Osteoblast (primary cell): ENCODE results near the gene CDHR3. TPM values are rescaled to one million over a fixed set of nuclear protein-coding genes. Genes with fewer than 3 reads are reported as not detected.

ENCODE experiments used
- DNase-seq: peaks from one replicate; pipeline ENCODE4 v3.0.0; 2011; ENCODE audit warnings: low spot score, mixed read lengths; ENCODE audit not compliant: insufficient read length; ENCODE audit errors: missing footprints
- H2AFZ ChIP-seq: 2 replicates; pipeline ENCODE4 v1.6.0; 2011; ENCODE audit warnings: mild to moderate bottlenecking, low read length
- H3K27ac ChIP-seq: 2 replicates; pipeline ENCODE4 v1.5.1; 2011; ENCODE audit warnings: mild to moderate bottlenecking, low read depth, low read length, moderate library complexity
- H3K27me3 ChIP-seq: 2 replicates; pipeline ENCODE4 v1.6.0; 2012; ENCODE audit warnings: mild to moderate bottlenecking, control low read depth, inconsistent platforms, low read length, moderate library complexity; ENCODE audit not compliant: insufficient read depth
- H3K36me3 ChIP-seq: 2 replicates; pipeline ENCODE4 v1.5.1; 2011; ENCODE audit warnings: mild to moderate bottlenecking, low read length, control low read depth, moderate library complexity; ENCODE audit not compliant: insufficient read depth
- H3K4me1 ChIP-seq: 2 replicates; pipeline ENCODE4 v1.5.1; 2011; ENCODE audit warnings: mild to moderate bottlenecking, low read length, control low read depth, moderate library complexity; ENCODE audit not compliant: insufficient read depth
- H3K4me2 ChIP-seq: 2 replicates; pipeline ENCODE4 v1.6.0; 2011; ENCODE audit warnings: mild to moderate bottlenecking, low read length; ENCODE audit not compliant: insufficient read depth
- H3K4me3 ChIP-seq: fragments of 200-600 bp; sonication (generic); 3 replicates; pipeline ENCODE4 v1.5.1; 2012; ENCODE audit warnings: mild to moderate bottlenecking, low read length, inconsistent platforms; ENCODE audit not compliant: insufficient read depth
- H3K79me2 ChIP-seq: 2 replicates; pipeline ENCODE4 v1.6.0; 2012; ENCODE audit warnings: mild to moderate bottlenecking, low read length, control low read depth, inconsistent platforms; ENCODE audit not compliant: insufficient read depth
- H3K9me3 ChIP-seq: 2 replicates; pipeline ENCODE4 v1.5.1; 2011; ENCODE audit warnings: low read depth, low read length, control low read depth
- H4K20me1 ChIP-seq: 2 replicates; pipeline ENCODE4 v1.6.0; 2012; ENCODE audit warnings: mild to moderate bottlenecking, low read length, control low read depth; ENCODE audit not compliant: insufficient read depth
- total RNA-seq: library from RNA; depleted of rRNA; stranded (reverse); fragments of >200 nt; gene quantifications from 2 replicates; pipeline ENCODE4 v1.2.3, GENCODE V29; 2012
- TF ChIP-seq, protein P1 (sequence below): IDR thresholded peaks from 2 replicates; pipeline ENCODE4 v1.5.1; 2011; ENCODE audit warnings: mild to moderate bottlenecking, low read depth, low read length, moderate library complexity; ENCODE audit errors: extremely low read depth

CDHR3 gene
- total RNA-seq, 1 donor, result 8.3 TPM

- Histone ChIP-seq H3K9me3 (no peaks in the 10 kb centered on the region), H3K4me2 (peak overlapping the region; percentile 47), H4K20me1 (no peaks in the 10 kb centered on the region), H3K27me3 (peaks cover 27% of the 10 kb centered on the region), H3K4me1 (peaks cover 35% of the 10 kb centered on the region), H3K79me2 (no peaks in the 10 kb centered on the region), H2AFZ (no peak overlapping the region), H3K36me3 (no peaks in the 10 kb centered on the region), H3K27ac (no peak overlapping the region), H3K4me3 (no peak overlapping the region)
- no peak for DNase-seq
- TF ChIP-seq, protein P1, sequence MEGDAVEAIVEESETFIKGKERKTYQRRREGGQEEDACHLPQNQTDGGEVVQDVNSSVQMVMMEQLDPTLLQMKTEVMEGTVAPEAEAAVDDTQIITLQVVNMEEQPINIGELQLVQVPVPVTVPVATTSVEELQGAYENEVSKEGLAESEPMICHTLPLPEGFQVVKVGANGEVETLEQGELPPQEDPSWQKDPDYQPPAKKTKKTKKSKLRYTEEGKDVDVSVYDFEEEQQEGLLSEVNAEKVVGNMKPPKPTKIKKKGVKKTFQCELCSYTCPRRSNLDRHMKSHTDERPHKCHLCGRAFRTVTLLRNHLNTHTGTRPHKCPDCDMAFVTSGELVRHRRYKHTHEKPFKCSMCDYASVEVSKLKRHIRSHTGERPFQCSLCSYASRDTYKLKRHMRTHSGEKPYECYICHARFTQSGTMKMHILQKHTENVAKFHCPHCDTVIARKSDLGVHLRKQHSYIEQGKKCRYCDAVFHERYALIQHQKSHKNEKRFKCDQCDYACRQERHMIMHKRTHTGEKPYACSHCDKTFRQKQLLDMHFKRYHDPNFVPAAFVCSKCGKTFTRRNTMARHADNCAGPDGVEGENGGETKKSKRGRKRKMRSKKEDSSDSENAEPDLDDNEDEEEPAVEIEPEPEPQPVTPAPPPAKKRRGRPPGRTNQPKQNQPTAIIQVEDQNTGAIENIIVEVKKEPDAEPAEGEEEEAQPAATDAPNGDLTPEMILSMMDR, result no peak
Measured at GRCh38 chr7:106042196-106042611, 79.1 kb downstream of the CDHR3 start.

GRCh38 chr7:106045139-106045538 lies 82.1 kb downstream of the CDHR3 start:
- peaks cover 24% of the 10 kb centered on the region for H3K4me1 ChIP-seq
- H3K27me3 ChIP-seq, result peaks cover 39% of the 10 kb centered on the region
- no peaks in the 10 kb centered on the region for H3K79me2 ChIP-seq
- no peaks in the 10 kb centered on the region for H4K20me1 ChIP-seq
- no peak overlapping the region for H3K4me3 ChIP-seq
- no peaks in the 10 kb centered on the region for H3K9me3 ChIP-seq
- DNase-seq, result no peak
- TF ChIP-seq, protein P1, result no peak
- peak overlapping the region; percentile 8 for H3K4me2 ChIP-seq
- no peak overlapping the region for H2AFZ ChIP-seq
- no peak overlapping the region for H3K27ac ChIP-seq
- H3K36me3 ChIP-seq, result no peaks in the 10 kb centered on the region

DNA sequence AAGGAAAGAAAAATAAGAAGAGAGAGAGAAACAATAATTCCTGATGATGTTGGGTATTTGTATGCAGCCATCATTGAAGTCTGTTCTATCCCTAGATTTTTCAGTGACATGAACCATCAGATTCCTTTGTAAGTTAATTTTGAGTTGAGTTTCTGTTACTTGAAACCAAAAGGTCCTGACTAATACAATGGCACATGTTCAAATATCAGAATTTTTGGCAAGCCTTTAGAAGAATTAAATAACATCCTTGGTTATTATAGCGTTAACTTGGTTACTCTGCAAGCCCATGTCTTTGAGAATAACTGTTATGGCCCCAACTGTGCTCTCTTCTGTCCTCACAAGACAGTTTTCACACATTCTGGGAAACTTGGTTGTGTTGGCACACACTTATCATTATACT lies 82.5 kb downstream of the CDHR3 start:
- no peaks in the 10 kb centered on the region for H3K9me3 ChIP-seq
- no peak overlapping the region for H3K27ac ChIP-seq
- no peaks in the 10 kb centered on the region for H4K20me1 ChIP-seq
- no peak overlapping the region for H2AFZ ChIP-seq
- peaks cover 24% of the 10 kb centered on the region for H3K4me1 ChIP-seq
- peak; percentile 85 for DNase-seq
- H3K79me2 ChIP-seq, result no peaks in the 10 kb centered on the region
- H3K4me2 ChIP-seq, result peak overlapping the region; percentile 8
- TF ChIP-seq, protein P1, result no peak
- no peaks in the 10 kb centered on the region for H3K36me3 ChIP-seq
- no peak overlapping the region for H3K4me3 ChIP-seq
- H3K27me3 ChIP-seq, result peaks cover 39% of the 10 kb centered on the region

- no peak overlapping the region for H2AFZ ChIP-seq
- H3K4me3 ChIP-seq, result no peak overlapping the region
- H3K36me3 ChIP-seq, result no peaks in the 10 kb centered on the region
- no peaks in the 10 kb centered on the region for H4K20me1 ChIP-seq
- no peak overlapping the region for H3K4me2 ChIP-seq
- TF ChIP-seq, protein P1, result no peak
- peaks cover 20% of the 10 kb centered on the region for H3K4me1 ChIP-seq
- H3K79me2 ChIP-seq, result no peaks in the 10 kb centered on the region
- no peak for DNase-seq
- peaks cover 39% of the 10 kb centered on the region for H3K27me3 ChIP-seq
- H3K27ac ChIP-seq, result no peak overlapping the region
- H3K9me3 ChIP-seq, result no peaks in the 10 kb centered on the region
Measured at GRCh38 chr7:106047184-106047583, 84.1 kb downstream of the CDHR3 start.
